Measurements from ENCODE around the gene DDX25. TPM values are rescaled to one million over a fixed set of nuclear protein-coding genes. Genes with fewer than 3 reads are reported as not detected.

DDX25 gene
- polyA plus RNA-seq, 3 donors = not detected

- Histone ChIP-seq H3K79me2 (ENCODE audit: insufficient read depth, low read length) (no peaks in the 10 kb centered on the region), H4K20me1 (ENCODE audit: insufficient read depth, low read length) (no peaks in the 10 kb centered on the region), H3K4me2 (replicated peaks; ENCODE audit: extremely low read depth, low read length, poor library complexity, severe bottlenecking) (no peak overlapping the region), H3K4me3 (replicated peaks in 1 of 3; ENCODE audit: low read depth in 2 of 3, low read length in 3 of 3) (no peak overlapping the region), H3K27ac (ENCODE audit: low read depth in 1 of 2, low read length in 2 of 2) (no peak overlapping the region), H2AFZ (ENCODE audit: insufficient read depth, low read depth, low read length, poor library complexity, severe bottlenecking) (no peak overlapping the region), H3K27me3 (ENCODE audit: control insufficient read depth in 2 of 2, insufficient read depth in 2 of 2, low read length in 2 of 2) (no peaks in the 10 kb centered on the region), H3K9me3 (replicated peaks in 1 of 2; ENCODE audit: control insufficient read depth in 1 of 2, insufficient read depth in 1 of 2, low read length in 2 of 2) (no peaks in the 10 kb centered on the region), H3K4me1 (ENCODE audit: control insufficient read depth in 1 of 2, insufficient read depth in 2 of 2, low read length in 2 of 2) (no peaks in the 10 kb centered on the region), H3K9ac (ENCODE audit: insufficient read depth, low read length, poor library complexity, severe bottlenecking) (no peak overlapping the region), H3K36me3 (replicated peaks in 1 of 2; ENCODE audit: control insufficient read depth in 1 of 2, insufficient read depth in 2 of 2, low read length in 2 of 2) (no peaks in the 10 kb centered on the region)
- Mint-ChIP-seq H3K27ac (no peak overlapping the region), H3K36me3 (no peaks in the 10 kb centered on the region), H3K4me3 (no peak overlapping the region), H3K27me3 (ENCODE audit: low read depth in 3 of 3) (peaks cover 0 to 4% (median 1%) of the 10 kb centered on the region in 3 donors), H3K4me1 (no peaks in the 10 kb centered on the region), H3K9me3 (peaks cover 0 to 6% (median 4%) of the 10 kb centered on the region in 7 donors)
- TF ChIP-seq CTCF (IDR thresholded peaks at IDR 0.05) = no peak
- no peak for DNase-seq
- intact Hi-C loops (cut with micrococcal nuclease) = no loop called here
- 82% methylated on average over 8 of the region's 10 CpGs for WGBS (ENCODE audit: insufficient coverage)
Observed at GRCh38 chr11:125959931-125960330, 55.6 kb downstream of the DDX25 start.

GRCh38 chr11:125960771-125961170 lies 56.5 kb downstream of the DDX25 start:
- no peak overlapping the region for H3K27ac Mint-ChIP-seq
- no peak overlapping the region for H3K27ac ChIP-seq (ENCODE audit: low read depth in 1 of 2, low read length in 2 of 2)
- no peak overlapping the region for H3K4me3 ChIP-seq (replicated peaks in 1 of 3; ENCODE audit: low read depth in 2 of 3, low read length in 3 of 3)
- H3K4me1 Mint-ChIP-seq = no peaks in the 10 kb centered on the region
- H3K36me3 ChIP-seq (replicated peaks in 1 of 2; ENCODE audit: control insufficient read depth in 1 of 2, insufficient read depth in 2 of 2, low read length in 2 of 2) = no peaks in the 10 kb centered on the region
- H2AFZ ChIP-seq (ENCODE audit: insufficient read depth, low read depth, low read length, poor library complexity, severe bottlenecking) = no peak overlapping the region
- peaks cover 0 to 6% (median 4%) of the 10 kb centered on the region in 7 donors for H3K9me3 Mint-ChIP-seq
- H3K79me2 ChIP-seq (ENCODE audit: insufficient read depth, low read length) = no peaks in the 10 kb centered on the region
- H3K4me3 Mint-ChIP-seq = peak overlapping the region in 1 of 2 donors; percentile 35
- no peaks in the 10 kb centered on the region for H3K36me3 Mint-ChIP-seq
- H3K9ac ChIP-seq (ENCODE audit: insufficient read depth, low read length, poor library complexity, severe bottlenecking) = no peak overlapping the region
- no peaks in the 10 kb centered on the region for H3K9me3 ChIP-seq (replicated peaks in 1 of 2; ENCODE audit: control insufficient read depth in 1 of 2, insufficient read depth in 1 of 2, low read length in 2 of 2)
- intact Hi-C loops (cut with micrococcal nuclease) = no loop called here
- H4K20me1 ChIP-seq (ENCODE audit: insufficient read depth, low read length) = no peaks in the 10 kb centered on the region
- H3K27me3 Mint-ChIP-seq (ENCODE audit: low read depth in 3 of 3) = peaks cover 0 to 4% (median 2%) of the 10 kb centered on the region in 3 donors
- no peaks in the 10 kb centered on the region for H3K4me1 ChIP-seq (ENCODE audit: control insufficient read depth in 1 of 2, insufficient read depth in 2 of 2, low read length in 2 of 2)
- DNase-seq = no peak
- no peaks in the 10 kb centered on the region for H3K27me3 ChIP-seq (ENCODE audit: control insufficient read depth in 2 of 2, insufficient read depth in 2 of 2, low read length in 2 of 2)
- WGBS (ENCODE audit: insufficient coverage) = 97% methylated on average over 5 of the region's 6 CpGs
- no peak for TF ChIP-seq CTCF (IDR thresholded peaks at IDR 0.05)
- H3K4me2 ChIP-seq (replicated peaks; ENCODE audit: extremely low read depth, low read length, poor library complexity, severe bottlenecking) = no peak overlapping the region
